ENCODE results near the gene LAMA3. TPM values are rescaled to one million over a fixed set of nuclear protein-coding genes. Genes with fewer than 3 reads are reported as not detected.

LAMA3 gene
- total RNA-seq, 1 donor from 2014 or later: 106 TPM

DNA sequence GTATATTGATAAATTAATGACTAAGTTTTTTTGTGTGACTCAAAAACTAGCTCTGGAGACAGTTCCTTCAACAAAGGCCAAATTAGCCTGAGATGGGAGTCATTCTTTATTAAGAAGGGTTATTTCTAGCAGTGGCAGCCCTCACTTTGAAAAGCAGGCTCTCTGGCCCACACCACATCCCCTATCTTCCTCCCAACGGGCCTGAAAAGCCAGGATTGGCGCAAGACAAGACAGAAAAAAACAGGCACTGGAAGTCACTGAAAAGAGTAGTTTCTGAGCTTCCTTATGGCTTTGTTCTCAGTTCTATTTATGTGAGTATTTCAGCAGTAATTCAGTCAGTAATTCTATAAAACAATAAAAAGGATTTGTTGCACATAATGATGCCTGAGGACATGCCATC is 149.0 kb downstream of the LAMA3 start:
- peaks cover 17% of the 10 kb centered on the region for H3K4me1 ChIP-seq
- intact Hi-C loops (cut with DNase I): no loop called here
- peak overlapping the region; percentile 12 for H3K27ac ChIP-seq
- TF ChIP-seq, protein P1, sequence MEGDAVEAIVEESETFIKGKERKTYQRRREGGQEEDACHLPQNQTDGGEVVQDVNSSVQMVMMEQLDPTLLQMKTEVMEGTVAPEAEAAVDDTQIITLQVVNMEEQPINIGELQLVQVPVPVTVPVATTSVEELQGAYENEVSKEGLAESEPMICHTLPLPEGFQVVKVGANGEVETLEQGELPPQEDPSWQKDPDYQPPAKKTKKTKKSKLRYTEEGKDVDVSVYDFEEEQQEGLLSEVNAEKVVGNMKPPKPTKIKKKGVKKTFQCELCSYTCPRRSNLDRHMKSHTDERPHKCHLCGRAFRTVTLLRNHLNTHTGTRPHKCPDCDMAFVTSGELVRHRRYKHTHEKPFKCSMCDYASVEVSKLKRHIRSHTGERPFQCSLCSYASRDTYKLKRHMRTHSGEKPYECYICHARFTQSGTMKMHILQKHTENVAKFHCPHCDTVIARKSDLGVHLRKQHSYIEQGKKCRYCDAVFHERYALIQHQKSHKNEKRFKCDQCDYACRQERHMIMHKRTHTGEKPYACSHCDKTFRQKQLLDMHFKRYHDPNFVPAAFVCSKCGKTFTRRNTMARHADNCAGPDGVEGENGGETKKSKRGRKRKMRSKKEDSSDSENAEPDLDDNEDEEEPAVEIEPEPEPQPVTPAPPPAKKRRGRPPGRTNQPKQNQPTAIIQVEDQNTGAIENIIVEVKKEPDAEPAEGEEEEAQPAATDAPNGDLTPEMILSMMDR (IDR thresholded peaks at IDR 0.05): no peak
- TF ChIP-seq POLR2A (IDR thresholded peaks at IDR 0.05) (no peak), POLR2AphosphoS5 (IDR thresholded peaks at IDR 0.05; ENCODE audit: insufficient read depth in 1 of 2, low read depth in 1 of 2) (no peak)
- no peak overlapping the region for H3K4me3 ChIP-seq
- H3K9me3 ChIP-seq: no peaks in the 10 kb centered on the region
- no peak for DNase-seq (ENCODE audit: extremely low spot score in 2 of 2)
- peaks cover 0 to 21% of the 10 kb centered on the region in 2 donors for H3K36me3 ChIP-seq
- no peaks in the 10 kb centered on the region for H3K27me3 ChIP-seq

DNA sequence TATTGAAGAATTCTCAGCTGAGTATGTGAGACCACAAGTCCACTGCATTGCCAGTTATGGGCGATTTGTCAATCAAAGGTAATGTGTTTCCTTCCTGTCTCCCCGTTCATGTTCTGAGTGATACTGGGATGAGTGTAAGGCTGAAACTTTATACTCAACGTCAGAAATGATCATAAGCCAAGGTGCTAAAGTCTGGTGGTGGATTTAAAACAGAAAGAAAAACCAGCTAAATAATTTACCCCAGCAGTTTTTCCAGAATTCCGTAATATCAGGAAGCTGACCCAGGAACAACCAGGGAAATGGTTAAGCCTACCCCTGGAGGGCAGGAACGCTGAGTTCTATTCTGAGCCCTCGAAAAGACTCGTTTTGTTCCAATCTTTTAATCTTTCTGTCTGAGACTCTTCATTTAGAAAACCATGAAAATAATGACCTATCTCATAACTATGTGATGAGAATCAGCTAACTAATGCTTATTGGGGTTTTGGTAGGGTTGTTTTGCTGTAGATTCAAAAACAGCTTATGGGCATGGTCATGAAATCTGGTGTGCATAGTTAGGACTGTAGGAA is 149.6 kb downstream of the LAMA3 start:
- H3K4me1 ChIP-seq: peaks cover 17% of the 10 kb centered on the region
- TF ChIP-seq, protein P1 (IDR thresholded peaks at IDR 0.05): no peak
- TF ChIP-seq POLR2A (IDR thresholded peaks at IDR 0.05) (no peak), POLR2AphosphoS5 (IDR thresholded peaks at IDR 0.05; ENCODE audit: insufficient read depth in 1 of 2, low read depth in 1 of 2) (no peak)
- peak overlapping the region; percentile 12 for H3K27ac ChIP-seq
- intact Hi-C loops (cut with DNase I): no loop called here
- H3K36me3 ChIP-seq: peaks cover 0 to 23% of the 10 kb centered on the region in 2 donors
- H3K9me3 ChIP-seq: no peaks in the 10 kb centered on the region
- DNase-seq (ENCODE audit: extremely low spot score in 2 of 2): no peak
- H3K27me3 ChIP-seq: no peaks in the 10 kb centered on the region
- H3K4me3 ChIP-seq: no peak overlapping the region

GRCh38 chr18:23842305-23842704 is 153.1 kb downstream of the LAMA3 start:
- no peak overlapping the region for H3K4me3 ChIP-seq
- DNase-seq (ENCODE audit: extremely low spot score in 2 of 2): no peak
- intact Hi-C loops (cut with DNase I): no loop called here
- H3K27ac ChIP-seq: no peak overlapping the region
- H3K27me3 ChIP-seq: no peaks in the 10 kb centered on the region
- peaks cover 17% of the 10 kb centered on the region for H3K4me1 ChIP-seq
- TF ChIP-seq POLR2A (IDR thresholded peaks at IDR 0.05) (no peak), POLR2AphosphoS5 (IDR thresholded peaks at IDR 0.05; ENCODE audit: insufficient read depth in 1 of 2, low read depth in 1 of 2) (no peak)
- TF ChIP-seq, protein P1 (IDR thresholded peaks at IDR 0.05): no peak
- H3K36me3 ChIP-seq: peaks cover 0 to 39% of the 10 kb centered on the region in 2 donors
- no peaks in the 10 kb centered on the region for H3K9me3 ChIP-seq

DNA sequence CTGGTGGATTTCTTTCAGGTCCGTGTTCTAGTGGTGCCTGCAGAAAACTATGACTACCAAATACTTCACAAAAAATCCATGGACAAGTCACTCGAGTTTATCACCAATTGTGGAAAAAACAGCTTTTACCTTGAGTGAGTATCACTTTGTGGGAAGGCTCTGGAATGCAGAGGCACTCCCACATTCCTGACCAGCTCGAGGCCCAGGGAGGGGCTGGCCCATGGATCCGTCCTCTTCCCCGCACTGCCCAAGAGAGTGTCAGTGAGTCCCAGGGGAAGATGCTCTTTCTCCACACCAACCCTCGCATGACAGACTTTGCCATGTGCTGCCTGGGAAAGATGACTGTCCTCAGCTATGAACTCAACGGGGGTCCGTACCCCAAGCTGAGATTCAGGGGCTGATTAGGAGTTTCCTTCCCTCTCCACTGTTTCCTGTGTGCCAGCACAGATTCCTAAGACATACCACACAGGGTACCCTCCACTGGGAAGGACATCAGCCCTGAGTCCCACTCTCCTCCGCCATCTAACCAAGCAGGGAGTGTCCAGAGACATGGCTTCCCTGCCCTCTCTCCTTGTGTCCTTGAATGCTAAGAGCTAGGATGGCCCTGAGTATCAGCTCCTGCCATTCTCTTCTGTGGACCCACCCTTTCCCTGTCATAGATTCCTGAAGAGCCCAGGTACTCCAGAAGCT is 155.9 kb downstream of the LAMA3 start:
- TF ChIP-seq POLR2A (IDR thresholded peaks at IDR 0.05) (no peak), POLR2AphosphoS5 (IDR thresholded peaks at IDR 0.05; ENCODE audit: insufficient read depth in 1 of 2, low read depth in 1 of 2) (no peak)
- TF ChIP-seq, protein P1 (IDR thresholded peaks at IDR 0.05): no peak
- Histone ChIP-seq H3K9me3 (no peaks in the 10 kb centered on the region), H3K36me3 (peaks cover 0 to 43% of the 10 kb centered on the region in 2 donors), H3K27ac (no peak overlapping the region), H3K4me1 (no peaks in the 10 kb centered on the region), H3K27me3 (no peaks in the 10 kb centered on the region), H3K4me3 (no peak overlapping the region)
- peak in 1 of 2 donors; percentile 76 for DNase-seq (ENCODE audit: extremely low spot score in 2 of 2)
- intact Hi-C loops (cut with DNase I): no loop called here
